ENCODE results near the gene PRKD1.

Gene PRKD1

DNA sequence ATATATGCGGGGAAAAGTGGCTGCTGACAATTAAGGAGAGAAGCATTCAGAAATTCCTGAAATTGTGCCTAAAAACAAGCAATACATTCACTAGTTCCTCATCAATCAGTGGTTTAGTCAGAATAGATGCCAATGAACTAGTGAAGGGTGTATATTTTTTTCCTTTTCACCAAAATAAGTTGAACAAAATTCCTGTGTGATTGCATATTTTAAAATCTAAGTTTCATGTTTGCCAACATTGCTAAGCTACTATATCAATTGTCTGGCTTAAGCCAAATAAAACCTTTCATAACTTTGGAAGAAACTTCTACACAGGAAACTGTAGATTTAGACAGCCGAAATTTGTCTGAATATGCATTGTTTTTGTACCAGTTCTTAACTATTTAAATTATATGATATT is 8.7 kb downstream of the PRKD1 start:
- no peaks in the 10 kb centered on the region for H3K27me3 Mint-ChIP-seq
- no peaks in the 10 kb centered on the region for H3K36me3 Mint-ChIP-seq
- no peak overlapping the region for H3K27ac Mint-ChIP-seq
- H3K4me1 Mint-ChIP-seq = no peaks in the 10 kb centered on the region
- CTCF ChIA-PET = no interaction called here
- H3K4me3 Mint-ChIP-seq = no peak overlapping the region
- no peak for DNase-seq
- peaks cover under 1% of the 10 kb centered on the region for H3K9me3 Mint-ChIP-seq

DNA sequence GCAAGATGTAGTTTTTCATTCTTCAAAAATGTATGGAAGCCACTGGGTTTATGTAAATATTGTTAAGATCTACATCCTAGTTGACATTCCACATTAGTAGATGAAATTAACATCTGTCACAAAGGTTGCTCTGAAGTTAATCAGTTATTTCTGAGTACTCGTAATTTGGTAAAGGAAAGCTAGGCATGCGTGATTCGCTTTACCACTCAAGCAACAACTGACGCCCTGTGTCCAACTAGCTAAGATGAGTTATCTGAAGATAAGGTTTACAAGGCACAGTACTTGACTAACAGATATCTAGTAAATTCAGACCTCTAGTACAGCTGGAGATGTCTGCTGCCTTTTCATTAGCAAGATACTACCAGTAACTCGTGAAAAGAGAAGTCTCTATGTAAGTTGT is 14.1 kb downstream of the PRKD1 start:
- Mint-ChIP-seq H3K4me3 (no peak overlapping the region), H3K4me1 (no peaks in the 10 kb centered on the region), H3K27me3 (no peaks in the 10 kb centered on the region), H3K9me3 (peaks cover 7% of the 10 kb centered on the region), H3K36me3 (no peaks in the 10 kb centered on the region), H3K27ac (no peak overlapping the region)
- no peak for DNase-seq
- CTCF ChIA-PET = no interaction called here

DNA sequence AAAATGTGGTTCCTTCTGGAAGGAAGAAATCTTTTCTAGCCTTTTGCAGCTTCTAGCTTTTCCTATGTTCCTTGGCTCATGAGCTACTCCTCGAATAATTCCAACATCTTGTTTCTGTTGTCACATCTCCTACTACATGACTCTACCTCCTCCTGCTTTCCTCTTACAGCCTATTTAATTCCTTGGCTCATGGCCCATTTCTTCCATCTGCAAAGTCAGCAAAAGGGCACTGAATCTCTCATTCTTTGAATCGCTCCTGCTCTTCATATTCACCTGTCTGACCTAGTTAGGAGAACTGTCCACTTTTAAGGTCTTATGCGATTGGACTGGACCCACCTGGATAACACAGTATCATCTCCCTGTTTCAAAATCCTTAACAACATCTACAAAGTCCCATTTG is 15.8 kb downstream of the PRKD1 start:
- CTCF ChIA-PET = no interaction called here
- Mint-ChIP-seq H3K9me3 (peaks cover 8% of the 10 kb centered on the region), H3K4me3 (no peak overlapping the region), H3K36me3 (no peaks in the 10 kb centered on the region), H3K27me3 (no peaks in the 10 kb centered on the region), H3K27ac (no peak overlapping the region), H3K4me1 (no peaks in the 10 kb centered on the region)
- DNase-seq = no peak

DNA sequence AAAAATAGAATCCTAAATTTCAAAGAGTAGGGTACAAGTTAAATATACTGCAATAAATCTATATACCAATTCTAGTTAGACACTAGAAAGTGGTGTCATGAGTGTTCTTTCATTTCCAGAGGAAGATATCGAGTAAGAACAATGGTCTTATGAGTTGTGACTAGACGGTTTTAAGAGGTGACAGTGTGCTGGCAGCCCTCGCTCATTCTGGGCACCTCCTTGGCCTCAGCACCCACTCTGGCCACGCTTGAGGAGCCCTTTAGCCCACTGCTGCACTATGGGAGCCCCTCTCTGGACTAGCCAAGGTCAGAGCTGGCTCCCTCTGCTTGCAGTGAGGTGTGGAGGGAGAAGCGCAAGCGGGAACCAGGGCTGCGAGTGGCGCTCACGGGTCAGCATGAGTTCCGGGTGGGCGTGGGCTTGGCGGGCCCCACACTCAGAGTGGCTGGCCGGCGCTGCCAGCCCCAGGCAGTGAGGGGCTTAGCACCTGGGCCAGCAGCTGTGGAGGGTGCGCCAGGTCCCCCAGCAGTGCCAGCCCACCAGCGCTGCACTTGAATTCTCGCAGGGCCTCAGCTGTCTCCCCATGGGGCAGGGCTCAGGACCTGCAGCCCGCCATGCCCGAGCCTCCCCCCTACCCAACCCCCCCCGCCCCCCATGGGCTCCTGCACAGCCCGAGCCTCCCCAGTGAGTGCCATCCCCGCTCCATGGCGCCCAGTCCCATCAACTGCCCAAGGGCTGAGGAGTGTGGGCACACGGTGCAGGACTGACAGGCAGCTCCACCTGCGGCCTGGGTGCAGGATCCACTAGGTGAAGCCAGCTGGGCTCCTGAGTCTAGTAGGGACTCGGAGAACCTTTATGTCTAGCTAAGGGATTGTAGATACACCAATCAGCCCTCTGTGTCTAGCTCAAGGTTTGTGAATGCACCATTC is 18.7 kb downstream of the PRKD1 start:
- Mint-ChIP-seq H3K4me1 (no peaks in the 10 kb centered on the region), H3K9me3 (peaks cover 6% of the 10 kb centered on the region), H3K36me3 (no peaks in the 10 kb centered on the region), H3K27me3 (no peaks in the 10 kb centered on the region), H3K27ac (no peak overlapping the region), H3K4me3 (no peak overlapping the region)
- no peak for DNase-seq
- CTCF ChIA-PET = no interaction called here

DNA sequence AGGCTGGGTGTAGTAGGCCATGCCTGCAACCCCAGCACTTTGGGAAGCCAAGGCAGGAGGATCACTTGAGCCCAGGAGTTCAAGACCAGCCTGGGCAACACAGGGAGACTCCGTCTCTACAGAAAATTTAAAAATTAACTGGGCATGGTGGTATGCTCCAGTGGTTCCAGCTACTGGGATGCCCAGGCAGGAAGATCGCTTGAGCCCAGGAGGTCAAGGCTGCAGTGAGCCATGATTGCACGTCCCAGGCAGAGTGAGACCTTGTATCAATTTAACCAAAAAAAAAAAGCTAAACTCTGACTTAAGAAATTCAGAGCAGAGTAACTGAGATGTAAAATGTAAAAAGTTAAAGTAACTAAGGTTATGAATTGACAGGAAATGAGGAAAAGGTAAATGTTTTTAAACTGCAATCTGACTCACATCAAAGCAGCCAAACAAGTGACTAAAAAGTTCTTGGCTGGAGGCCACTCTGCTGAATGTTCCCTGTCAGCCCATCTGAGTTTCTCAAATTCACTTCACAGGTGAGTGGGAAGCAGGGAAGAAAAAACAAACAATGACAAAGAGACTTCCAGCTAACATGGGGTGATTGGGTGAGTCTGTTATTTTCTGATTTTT is 21.3 kb downstream of the PRKD1 start:
- H3K4me3 Mint-ChIP-seq = no peak overlapping the region
- no peak for DNase-seq
- H3K9me3 Mint-ChIP-seq = peaks cover 5% of the 10 kb centered on the region
- no peaks in the 10 kb centered on the region for H3K36me3 Mint-ChIP-seq
- H3K4me1 Mint-ChIP-seq = no peaks in the 10 kb centered on the region
- CTCF ChIA-PET = no interaction called here
- no peaks in the 10 kb centered on the region for H3K27me3 Mint-ChIP-seq
- no peak overlapping the region for H3K27ac Mint-ChIP-seq

DNA sequence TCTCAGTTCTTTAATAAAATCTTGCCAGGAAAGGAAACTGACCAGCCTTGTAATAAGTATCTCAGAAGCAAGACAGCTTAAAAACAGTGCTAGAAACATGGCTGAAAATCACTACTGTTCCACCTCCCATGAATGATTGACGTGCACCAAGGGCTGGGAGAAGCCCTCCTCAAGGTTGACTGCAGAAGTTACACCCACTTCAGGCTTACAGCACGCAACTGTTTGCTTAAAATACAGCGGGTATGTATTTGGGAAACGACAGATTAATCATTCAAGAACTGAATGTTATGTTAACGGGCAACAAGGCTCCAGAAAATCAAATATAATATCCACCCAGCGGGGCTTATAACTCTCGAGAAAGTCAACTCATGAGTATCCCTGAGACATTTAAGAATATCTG is 22.1 kb downstream of the PRKD1 start:
- no peaks in the 10 kb centered on the region for H3K27me3 Mint-ChIP-seq
- DNase-seq = no peak
- CTCF ChIA-PET = no interaction called here
- no peak overlapping the region for H3K4me3 Mint-ChIP-seq
- peaks cover 7% of the 10 kb centered on the region for H3K9me3 Mint-ChIP-seq
- H3K36me3 Mint-ChIP-seq = no peaks in the 10 kb centered on the region
- no peak overlapping the region for H3K27ac Mint-ChIP-seq
- no peaks in the 10 kb centered on the region for H3K4me1 Mint-ChIP-seq

DNA sequence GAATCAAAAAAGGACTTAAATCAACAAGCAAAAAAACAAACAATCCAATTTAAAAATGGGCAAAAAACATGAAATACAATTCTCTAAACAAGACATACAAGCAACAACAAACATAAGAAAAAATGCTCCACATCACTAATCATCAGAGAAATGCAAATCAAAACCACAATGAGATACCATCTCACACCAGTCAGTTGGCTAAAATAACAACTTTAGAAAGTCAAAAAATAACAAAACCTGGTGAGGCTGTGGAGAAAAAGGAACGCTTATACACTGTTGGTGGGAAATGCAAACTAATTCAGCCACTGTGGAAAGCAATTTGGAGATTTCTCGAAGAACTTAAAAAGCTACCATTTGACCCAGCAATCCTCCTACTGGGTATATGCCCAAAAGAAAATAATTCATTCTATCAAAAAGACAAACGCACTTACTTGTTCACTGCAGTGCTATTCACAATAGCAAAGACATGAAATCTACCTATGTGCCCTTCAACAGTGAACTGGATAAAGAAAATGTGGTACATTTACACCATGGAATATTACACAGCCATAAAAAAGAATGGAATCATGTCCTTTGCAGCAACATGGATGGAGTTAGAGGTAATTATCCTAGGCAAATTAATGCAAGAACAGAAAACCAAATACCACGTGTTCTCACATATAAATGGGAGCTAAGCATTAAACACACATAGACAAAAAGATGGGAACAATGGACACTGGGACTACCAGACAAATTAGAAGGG is 26.9 kb downstream of the PRKD1 start:
- Mint-ChIP-seq H3K4me1 (no peaks in the 10 kb centered on the region), H3K27me3 (no peaks in the 10 kb centered on the region), H3K9me3 (peaks cover 3% of the 10 kb centered on the region), H3K4me3 (no peak overlapping the region), H3K36me3 (no peaks in the 10 kb centered on the region), H3K27ac (no peak overlapping the region)
- CTCF ChIA-PET = no interaction called here
- no peak for DNase-seq

DNA sequence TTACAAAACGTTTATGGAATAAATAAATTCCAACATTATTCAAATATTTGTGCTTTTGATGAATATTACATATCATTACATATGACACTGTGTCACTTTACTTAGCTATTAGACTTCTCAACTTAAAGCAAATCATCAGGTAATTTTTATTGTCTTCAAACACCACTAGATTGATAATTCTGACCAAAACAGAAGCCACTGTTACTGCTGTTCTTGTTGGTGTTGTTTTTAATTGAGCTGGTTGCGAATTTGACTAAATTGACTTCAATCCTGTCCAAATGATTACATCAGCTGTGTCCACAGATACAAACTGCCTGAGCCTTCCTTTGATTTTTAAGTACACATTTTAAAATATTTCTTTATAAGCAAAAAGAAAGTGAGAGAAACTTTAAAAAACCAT is 29.2 kb downstream of the PRKD1 start:
- CTCF ChIA-PET = no interaction called here
- Mint-ChIP-seq H3K4me1 (no peaks in the 10 kb centered on the region), H3K27me3 (no peaks in the 10 kb centered on the region)

DNA sequence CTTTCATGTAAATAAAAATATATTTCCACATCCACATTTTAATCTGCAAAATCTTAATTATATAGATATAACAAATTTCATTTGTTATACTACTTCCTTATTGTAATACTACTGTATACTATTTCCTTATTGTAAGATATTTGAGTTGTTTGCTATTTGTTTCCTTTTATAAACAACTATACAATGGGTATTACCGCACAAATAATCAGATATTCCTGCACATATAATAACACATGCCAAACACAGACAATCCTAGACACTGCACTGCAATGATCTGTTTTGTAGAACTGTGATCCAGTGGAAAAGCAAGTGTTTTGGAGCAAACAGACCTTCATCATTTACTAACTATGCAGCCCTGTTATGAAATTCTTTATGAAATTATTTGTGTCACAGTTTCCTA is 30.5 kb downstream of the PRKD1 start:
- Mint-ChIP-seq H3K4me3 (no peak overlapping the region), H3K9me3 (peaks cover 8% of the 10 kb centered on the region), H3K4me1 (no peaks in the 10 kb centered on the region), H3K27me3 (no peaks in the 10 kb centered on the region), H3K36me3 (no peaks in the 10 kb centered on the region), H3K27ac (no peak overlapping the region)
- no peak for DNase-seq
- CTCF ChIA-PET = no interaction called here

More for the DNA sequence above, 29.2 kb downstream of the PRKD1 start:
- DNase-seq = no peak
- Mint-ChIP-seq H3K9me3 (peaks cover 8% of the 10 kb centered on the region), H3K4me3 (no peak overlapping the region), H3K27ac (no peak overlapping the region), H3K36me3 (no peaks in the 10 kb centered on the region)

DNA sequence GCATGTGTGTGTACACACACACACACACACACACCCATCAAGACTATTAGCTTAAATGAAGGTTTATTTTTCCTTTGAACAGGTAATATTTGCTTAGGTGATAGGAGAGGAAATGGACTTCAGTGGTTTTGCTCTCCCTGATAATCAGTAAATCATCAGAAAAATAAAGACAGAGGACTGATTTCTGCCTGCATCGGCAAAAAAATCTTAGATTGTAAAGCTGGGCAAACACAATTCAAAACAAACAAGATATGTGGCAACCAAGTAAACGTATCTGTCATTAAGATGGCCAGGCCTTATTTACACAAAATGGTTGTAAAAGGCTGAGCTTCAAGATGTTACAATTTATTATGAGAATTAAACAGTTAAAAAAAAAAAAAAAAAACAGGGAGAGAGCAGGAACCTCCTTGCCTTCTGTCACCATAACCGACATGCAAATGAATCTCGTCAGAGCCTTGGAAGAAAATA is 31.3 kb downstream of the PRKD1 start:
- Mint-ChIP-seq H3K36me3 (no peaks in the 10 kb centered on the region), H3K9me3 (peaks cover 8% of the 10 kb centered on the region)
- CTCF ChIA-PET = no interaction called here

DNA sequence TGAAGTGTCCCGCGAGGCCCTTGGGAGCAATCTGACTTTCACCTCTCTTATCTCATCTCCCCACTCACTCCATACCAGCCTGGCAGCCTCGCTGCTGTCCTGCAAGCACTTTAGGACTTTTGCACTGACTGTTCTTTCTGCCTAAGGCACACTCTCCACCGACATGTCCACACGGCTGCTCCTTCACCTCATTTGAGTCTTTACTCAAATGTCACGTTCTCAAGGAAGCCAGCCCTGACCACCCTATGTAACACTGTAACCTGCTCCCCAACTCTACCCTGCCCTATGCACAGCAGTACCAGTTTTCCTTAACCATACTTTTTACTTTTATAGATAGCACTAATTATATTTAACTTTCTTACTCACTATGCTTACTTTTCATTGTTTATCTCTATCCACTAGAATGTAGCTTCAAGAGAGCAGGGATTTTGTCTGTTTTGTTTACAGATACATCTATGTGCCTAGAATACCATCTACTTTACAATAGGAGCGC is 32.0 kb downstream of the PRKD1 start:
- Mint-ChIP-seq H3K27ac (no peak overlapping the region), H3K4me3 (no peak overlapping the region)

More for the DNA sequence above, 31.3 kb downstream of the PRKD1 start:
- H3K27ac Mint-ChIP-seq = no peak overlapping the region
- no peak for DNase-seq
- H3K27me3 Mint-ChIP-seq = no peaks in the 10 kb centered on the region
- no peaks in the 10 kb centered on the region for H3K4me1 Mint-ChIP-seq
- H3K4me3 Mint-ChIP-seq = no peak overlapping the region

DNA sequence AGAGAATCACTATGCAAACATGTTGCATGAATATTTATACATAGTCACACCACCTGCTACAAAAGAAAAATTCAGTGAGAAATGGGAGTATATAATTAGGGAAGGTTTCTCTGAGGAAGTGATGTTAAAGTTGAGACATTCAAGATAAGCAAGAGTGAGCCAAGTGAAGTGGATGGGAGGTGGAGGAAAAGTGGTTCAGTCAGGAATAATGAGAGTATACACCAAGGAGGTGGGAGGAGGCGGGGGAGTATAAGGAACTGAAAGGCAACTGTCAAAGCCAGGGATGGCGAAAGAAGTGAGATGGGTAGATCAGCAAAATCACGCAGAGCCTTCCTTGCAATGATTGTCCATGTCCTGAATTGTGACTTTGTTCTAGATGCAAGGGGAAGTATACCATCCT is 33.7 kb downstream of the PRKD1 start:
- Mint-ChIP-seq H3K9me3 (peaks cover 5% of the 10 kb centered on the region), H3K27me3 (no peaks in the 10 kb centered on the region), H3K36me3 (no peaks in the 10 kb centered on the region), H3K27ac (no peak overlapping the region), H3K4me3 (no peak overlapping the region), H3K4me1 (no peaks in the 10 kb centered on the region)
- DNase-seq = no peak
- CTCF ChIA-PET = no interaction called here

More for the DNA sequence above, 32.0 kb downstream of the PRKD1 start:
- Mint-ChIP-seq H3K36me3 (no peaks in the 10 kb centered on the region), H3K9me3 (peaks cover 5% of the 10 kb centered on the region), H3K27me3 (no peaks in the 10 kb centered on the region), H3K4me1 (no peaks in the 10 kb centered on the region)
- DNase-seq = no peak
- CTCF ChIA-PET = no interaction called here

DNA sequence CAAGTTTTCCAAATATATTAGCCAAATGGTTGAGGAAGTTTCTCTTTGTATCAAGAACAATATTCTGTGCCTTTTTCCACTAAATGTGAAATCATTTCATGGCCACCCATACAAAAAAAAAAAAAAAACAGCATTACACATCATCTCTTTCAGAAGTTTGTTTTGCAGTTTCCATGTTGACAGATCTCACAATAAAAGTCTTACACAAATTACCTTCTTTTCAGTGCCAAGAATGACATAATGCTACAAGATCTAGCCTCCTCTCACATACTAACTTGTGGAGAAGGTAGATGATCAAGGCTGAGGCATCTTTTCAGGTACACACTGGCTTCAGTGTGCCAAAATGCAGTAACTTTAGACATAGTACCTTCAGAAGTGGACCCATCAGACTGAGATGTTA is 35.3 kb downstream of the PRKD1 start:
- no peaks in the 10 kb centered on the region for H3K4me1 Mint-ChIP-seq
- DNase-seq = no peak
- CTCF ChIA-PET = no interaction called here

DNA sequence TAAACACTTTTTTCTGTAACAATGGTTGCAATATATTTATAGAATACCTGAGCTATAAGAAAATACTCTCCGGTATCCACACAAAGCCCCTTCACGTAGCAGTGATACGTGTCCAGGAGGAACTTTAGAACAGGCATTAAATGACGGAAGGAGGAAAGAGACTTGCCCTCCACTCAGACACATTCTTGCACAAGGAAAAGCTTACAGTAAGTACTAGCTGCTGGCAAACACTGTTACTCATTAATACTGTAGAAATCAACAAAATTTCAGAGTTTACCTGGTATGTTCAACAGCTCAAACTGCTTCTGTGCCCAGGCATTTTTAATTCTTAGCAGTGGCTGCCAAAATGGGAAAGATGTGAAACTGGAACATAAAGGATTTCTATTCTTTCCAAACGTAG is 41.7 kb downstream of the PRKD1 start:
- CTCF ChIA-PET = interaction anchor here (0.6 kb wide), 1 partner anchor 1153 kb away, joined by 4 read pairs; no protein-coding TSS in a partner anchor
- DNase-seq = no peak
- no peaks in the 10 kb centered on the region for H3K36me3 Mint-ChIP-seq
- H3K4me1 Mint-ChIP-seq = no peaks in the 10 kb centered on the region
- H3K27ac Mint-ChIP-seq = no peak overlapping the region
- peaks cover 10% of the 10 kb centered on the region for H3K9me3 Mint-ChIP-seq
- H3K4me3 Mint-ChIP-seq = no peak overlapping the region
- no peaks in the 10 kb centered on the region for H3K27me3 Mint-ChIP-seq

More for the DNA sequence above, 35.3 kb downstream of the PRKD1 start:
- Mint-ChIP-seq H3K9me3 (peaks cover 5% of the 10 kb centered on the region), H3K27me3 (no peaks in the 10 kb centered on the region), H3K27ac (no peak overlapping the region), H3K4me3 (no peak overlapping the region), H3K36me3 (no peaks in the 10 kb centered on the region)
